Endothelial cell of umbilical vein (primary cell): ENCODE measurements around the gene PPP1R26. TPM values are rescaled to one million over a fixed set of nuclear protein-coding genes. Genes with fewer than 3 reads are reported as not detected.

Experiments
- BruUV-seq: library from RNA; stranded (reverse); fragments of 400-500 nt; replicated peaks from 2 replicates; lab custom pipeline; 2021; lab: Mats Ljungman, UMichigan
- CTCF ChIA-PET: fragments of 300-600, 350-600 bp; sonication (Branson Sonifier 250); formaldehyde crosslinking; loops from one replicate; lab custom pipeline; 2021; ENCODE audit warnings: antibody characterized with exemption, inconsistent platforms; lab: Charles Lee
- POLR2A ChIA-PET: fragments of 300-600, 350-600 bp; sonication (Branson Sonifier 250); formaldehyde crosslinking; loops from one replicate; lab custom pipeline; 2021; ENCODE audit warnings: antibody characterized with exemption, inconsistent platforms; lab: Charles Lee
- DNase-seq: peaks from one replicate; pipeline ENCODE4 v3.0.0-alpha.2; 2011; ENCODE audit warnings: low read depth, low spot score
- FAIRE-seq: peaks from 2 replicates; lab custom pipeline; 2011; peaks lifted over from hg19 to GRCh38; lab: Jason Lieb, UNC
- H2AFZ ChIP-seq: 2 replicates; pipeline ENCODE4 v1.6.0; 2012; ENCODE audit warnings: low read depth, low read length, control low read depth, inconsistent platforms
- H3K27ac ChIP-seq: 2 replicates; pipeline ENCODE4 v1.5.1; 2011; ENCODE audit warnings: low read depth, mild to moderate bottlenecking, control low read depth, low read length, moderate library complexity; ENCODE audit not compliant: insufficient read depth
- H3K27me3 ChIP-seq, 2 experiments: 2 replicates each; pipeline versions ENCODE4 v1.6.0 to v1.6.1; 2011; ENCODE audit warnings: low read length in 2 of 2, mixed read lengths in 1 of 2; ENCODE audit not compliant: control insufficient read depth in 2 of 2, insufficient read depth in 2 of 2
- H3K36me3 ChIP-seq, 2 experiments: 2 replicates in 1 of 2; 3 replicates in 1 of 2; pipeline ENCODE4 v1.5.1; 2011; ENCODE audit warnings: low read length in 2 of 2, mild to moderate bottlenecking in 1 of 2, moderate library complexity in 1 of 2; ENCODE audit not compliant: control insufficient read depth in 2 of 2, insufficient read depth in 2 of 2; ENCODE audit errors: extremely low read depth in 1 of 2
- H3K4me1 ChIP-seq: 3 replicates; pipeline ENCODE4 v1.5.1; 2011; ENCODE audit warnings: mild to moderate bottlenecking, low read length; ENCODE audit not compliant: control insufficient read depth, insufficient read depth; ENCODE audit errors: extremely low read depth
- H3K4me2 ChIP-seq: 2 replicates; pipeline ENCODE4 v1.6.1; 2011; ENCODE audit warnings: low read length, control low read depth, mixed read lengths; ENCODE audit not compliant: insufficient read depth
- H3K4me3 ChIP-seq, 3 experiments: fragments of 200-600 bp in 1 of 3; sonication (generic), shearing (Covaris generic) in 1 of 3; replicated peaks in 1 of 3; 2 replicates each; pipeline ENCODE4 v1.5.1; 2011 to 2016; ENCODE audit warnings: control low read depth in 3 of 3, low read length in 3 of 3, mild to moderate bottlenecking in 2 of 3, inconsistent platforms in 1 of 3, low read depth in 1 of 3, moderate library complexity in 1 of 3; ENCODE audit not compliant: insufficient read depth in 1 of 3
- H3K79me2 ChIP-seq: 2 replicates; pipeline ENCODE4 v1.6.0; 2012; ENCODE audit warnings: low read length, inconsistent platforms; ENCODE audit not compliant: control insufficient read depth, insufficient read depth
- H3K9ac ChIP-seq: replicated peaks from 2 replicates; pipeline ENCODE3; 2011; ENCODE audit warnings: low read length, control low read depth; ENCODE audit not compliant: insufficient read depth; ENCODE audit errors: extremely low read depth
- H3K9me1 ChIP-seq: replicated peaks from 3 replicates; pipeline ENCODE4 v1.6.0; 2011; ENCODE audit warnings: mild to moderate bottlenecking, low read length; ENCODE audit not compliant: control insufficient read depth, insufficient read depth; ENCODE audit errors: extremely low read depth
- H3K9me3 ChIP-seq: replicated peaks from 2 replicates; pipeline ENCODE4 v1.5.1; 2012; ENCODE audit warnings: low read length, inconsistent platforms; ENCODE audit not compliant: control insufficient read depth, insufficient read depth
- H4K20me1 ChIP-seq: replicated peaks from 2 replicates; pipeline ENCODE3; 2011; ENCODE audit warnings: mild to moderate bottlenecking, low read length; ENCODE audit not compliant: control insufficient read depth, insufficient read depth; ENCODE audit errors: extremely low read depth
- CTCF ChIP-seq, 2 donors: IDR thresholded peaks; 1 replicate in 1 of 2; 2 replicates in 1 of 2; pipeline ENCODE4 v1.5.1; 2011; ENCODE audit warnings: low read length in 2 of 2, mild to moderate bottlenecking in 2 of 2, moderate library complexity in 2 of 2, control low read depth in 1 of 2, inconsistent platforms in 1 of 2, low read depth in 1 of 2; ENCODE audit not compliant: insufficient read depth in 1 of 2; ENCODE audit errors: extremely low read depth in 1 of 2
- EZH2 ChIP-seq: IDR thresholded peaks from 2 replicates; pipeline ENCODE4 v1.6.1; 2012; ENCODE audit warnings: borderline replicate concordance, low read depth, mild to moderate bottlenecking, moderate library complexity, low read length, inconsistent platforms; ENCODE audit not compliant: severe bottlenecking
- FOS ChIP-seq: IDR thresholded peaks from 2 replicates; pipeline ENCODE4 v1.6.1; 2011; ENCODE audit warnings: mild to moderate bottlenecking, low read length, moderate library complexity, borderline replicate concordance; ENCODE audit not compliant: insufficient read depth
- GATA2 ChIP-seq: IDR thresholded peaks from 2 replicates; pipeline ENCODE4 v1.7.0; 2011; ENCODE audit warnings: low read depth, mild to moderate bottlenecking, moderate library complexity, mixed read lengths, low read length; ENCODE audit not compliant: insufficient read length, insufficient read depth
- JUN ChIP-seq: IDR thresholded peaks from 2 replicates; pipeline ENCODE4 v1.6.1; 2011; ENCODE audit warnings: borderline replicate concordance, low read depth; ENCODE audit not compliant: insufficient read length, insufficient read depth
- MAX ChIP-seq: IDR thresholded peaks from 2 replicates; pipeline ENCODE4 v1.6.1; 2011; ENCODE audit not compliant: insufficient read depth, insufficient read length
- MYC ChIP-seq: IDR thresholded peaks from one replicate; pipeline ENCODE4 v1.6.1; 2011; ENCODE audit warnings: mild to moderate bottlenecking, low read depth, low read length
- POLR2A ChIP-seq: IDR thresholded peaks from 2 replicates; pipeline ENCODE4 v1.6.1; 2012; ENCODE audit warnings: low read depth, mild to moderate bottlenecking, control low read depth, low read length
- POLR2AphosphoS5 ChIP-seq: IDR thresholded peaks from 2 replicates; pipeline ENCODE4 v1.6.1; 2012; ENCODE audit warnings: low read depth, mild to moderate bottlenecking, control low read depth, low read length, moderate library complexity; ENCODE audit not compliant: insufficient read depth
- dilution Hi-C: fragments of 300-500 bp; cut with MboI; formaldehyde crosslinking; loops from one replicate; pipeline ENCODE4 v1.15.0; 2019; ENCODE audit warnings: low sequenced_read_pairs; ENCODE audit not compliant: extremely low pct_ligation_motif_present
- intact Hi-C: fragments of 100-400 bp; cut with micrococcal nuclease; formaldehyde crosslinking; loops from one replicate; pipeline ENCODE4 v1.10.0; 2022
- polyA plus RNA-seq, 4 experiments: library from polyadenylated mRNA; depleted of rRNA in 3 of 4; stranded (reverse) in 3 of 4; unstranded in 1 of 4; fragments of >200 nt; gene quantifications; 2 replicates each; pipeline versions ENCODE4 v1.2.1 to v1.2.3, GENCODE V29; 2011 to 2012; ENCODE audit warnings: missing spikeins in 1 of 4
- total RNA-seq: library from RNA; stranded (reverse); gene quantifications from 2 replicates; pipeline ENCODE4 v1.2.3, GENCODE V29; 2021

The PPP1R26 gene
- total and polyA plus RNA-seq, 2 donors (not counting 3 experiments of a cell fraction or from before 2014, with no cell fraction given) = 5.9 to 16.9 TPM

DNA sequence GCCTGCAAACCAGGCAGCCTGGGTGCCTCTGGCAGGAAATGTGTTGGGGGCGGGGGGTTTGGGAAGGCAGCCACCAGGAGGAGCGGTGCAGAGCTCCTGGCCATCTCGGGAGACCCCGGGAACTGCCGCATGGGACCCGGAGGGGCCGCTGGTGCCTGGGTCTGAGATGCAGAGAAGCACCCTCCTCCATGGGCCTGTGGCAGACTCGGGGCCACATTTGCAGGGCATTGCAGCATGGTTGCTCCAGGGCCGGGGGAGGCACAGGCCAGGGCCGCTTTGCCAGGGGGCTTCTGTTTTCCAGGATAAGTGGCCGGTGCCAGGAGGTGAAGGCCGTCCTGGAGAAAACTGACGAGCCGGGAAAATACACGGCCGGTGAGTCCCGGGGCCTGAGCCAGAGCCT is 43.3 kb downstream of the PPP1R26 start:
- Histone ChIP-seq H2AFZ (no peak overlapping the region), H3K27ac (no peak overlapping the region), H3K9ac (no peak overlapping the region), H3K4me1 (no peaks in the 10 kb centered on the region), H3K36me3 (no peaks in the 10 kb centered on the region), H3K27me3 (no peaks in the 10 kb centered on the region), H3K9me1 (no peaks in the 10 kb centered on the region), H4K20me1 (no peaks in the 10 kb centered on the region), H3K4me3 (no peak overlapping the region), H3K79me2 (no peaks in the 10 kb centered on the region), H3K4me2 (no peak overlapping the region), H3K9me3 (no peaks in the 10 kb centered on the region)
- FAIRE-seq (no peak), DNase-seq (no peak)
- no peak for TF ChIP-seq CTCF (IDR thresholded peaks at IDR 0.05; ENCODE audit: extremely low read depth in 1 of 2, insufficient read depth in 1 of 2, low read depth in 1 of 2, low read length in 2 of 2)
- no peak for TF ChIP-seq JUN
- no peak for TF ChIP-seq FOS
- no peak for TF ChIP-seq MAX
- TF ChIP-seq EZH2 = no peak
- no peak for TF ChIP-seq POLR2AphosphoS5
- TF ChIP-seq GATA2 = no peak
- no peak for TF ChIP-seq POLR2A
- no peak for TF ChIP-seq MYC
- ChIA-PET CTCF (interaction anchor here (0.9 kb wide), 1 partner anchor 18 kb away, joined by 3 read pairs; no protein-coding TSS in a partner anchor), POLR2A (no interaction called here)
- intact Hi-C loops (no loop called here), dilution Hi-C loops (no loop called here)
- no TSS peak for BruUV-seq
